ENCODE measurements around the gene EDDM13.
A peak's percentile ranks its signal among the peaks of the same experiment; 100 is the strongest.
"Not testable (repeated sequence)": the region's sequence is repeated elsewhere in the genome, so short reads cannot be mapped to it uniquely, and the experiment has no call there.

The EDDM13 gene

GRCh38 chr19:56272161-56272798, at the start of gene EDDM13:
Gene EDDM13 (plus strand): TSS chr19:56272748. CDS start chr19:56272835, 87 bp downstream.
- no peak for DNase-seq (ENCODE audit: low read depth)

- no peak for DNase-seq (ENCODE audit: low read depth)
These were observed 49.6 kb upstream of the EDDM13 start for GRCh38 chr19:56222901-56223300.

- no peak for DNase-seq (ENCODE audit: low read depth)
These were observed 49.1 kb upstream of the EDDM13 start for GRCh38 chr19:56223481-56223880.

- DNase-seq (ENCODE audit: low read depth): peak; percentile 9
These were observed 27.3 kb upstream of the EDDM13 start for GRCh38 chr19:56245121-56245740.

- not testable (repeated sequence) for DNase-seq (ENCODE audit: low read depth)
These were observed 26.8 kb upstream of the EDDM13 start for GRCh38 chr19:56245764-56246163.

GRCh38 chr19:56248736-56249338, 23.7 kb upstream of the EDDM13 start:
- not testable (repeated sequence) for DNase-seq (ENCODE audit: low read depth)

GRCh38 chr19:56252699-56253422, 19.7 kb upstream of the EDDM13 start:
- peak; percentile 35 for DNase-seq (ENCODE audit: low read depth)

- DNase-seq (ENCODE audit: low read depth): peak; percentile 35
These were observed 18.8 kb upstream of the EDDM13 start for GRCh38 chr19:56253737-56254136.

GRCh38 chr19:56258272-56258671, 14.3 kb upstream of the EDDM13 start:
- DNase-seq (ENCODE audit: low read depth): no peak

- DNase-seq (ENCODE audit: low read depth): no peak
These were observed 11.4 kb upstream of the EDDM13 start for GRCh38 chr19:56261145-56261544.

GRCh38 chr19:56261932-56262331, 10.6 kb upstream of the EDDM13 start:
- not testable (repeated sequence) for DNase-seq (ENCODE audit: low read depth)

GRCh38 chr19:56263319-56263718, 9.2 kb upstream of the EDDM13 start:
- DNase-seq (ENCODE audit: low read depth): no peak

- no peak for DNase-seq (ENCODE audit: low read depth)
These were observed 6.5 kb upstream of the EDDM13 start for GRCh38 chr19:56266051-56266450.

GRCh38 chr19:56269348-56269747, 3.2 kb upstream of the EDDM13 start:
- DNase-seq (ENCODE audit: low read depth): no peak

- DNase-seq (ENCODE audit: low read depth): no peak
These were observed 1.9 kb upstream of the EDDM13 start for GRCh38 chr19:56270676-56271075.

- no peak for DNase-seq (ENCODE audit: low read depth)
These were observed 1.4 kb upstream of the EDDM13 start for GRCh38 chr19:56271151-56271550.

- DNase-seq (ENCODE audit: low read depth): no peak
These were observed 1.1 kb downstream of the EDDM13 start for GRCh38 chr19:56273563-56274117.

GRCh38 chr19:56282809-56283208, 10.3 kb downstream of the EDDM13 start:
- DNase-seq (ENCODE audit: low read depth): no peak

GRCh38 chr19:56284746-56285145, 12.2 kb downstream of the EDDM13 start:
- DNase-seq (ENCODE audit: low read depth): no peak

- DNase-seq (ENCODE audit: low read depth): no peak
These were observed 17.6 kb downstream of the EDDM13 start for GRCh38 chr19:56290104-56290503.

GRCh38 chr19:56291867-56292266, 19.3 kb downstream of the EDDM13 start:
- DNase-seq (ENCODE audit: low read depth): no peak

GRCh38 chr19:56294549-56294948, 22.0 kb downstream of the EDDM13 start:
- no peak for DNase-seq (ENCODE audit: low read depth)

Data from stromal cell of bone marrow (primary cell).